Adrenal gland (tissue), 5 donors: ENCODE results near the gene LDLRAP1.

Experiments
- POLR2A ChIP-seq, 2 donors: fragments of 450-650 bp; IDR thresholded peaks; one replicate each; pipeline ENCODE4 v1.6.1; 2017; ENCODE audit warnings: antibody characterized with exemption in 2 of 2, mild to moderate bottlenecking in 2 of 2, moderate library complexity in 1 of 2
- TF ChIP-seq, protein P1 (sequence below), 6 experiments: fragments of 450-650 bp in 4 of 6; fragments of 200-600 bp in 2 of 6; sonication (generic) in 1 of 6; IDR thresholded peaks; 1 replicate in 5 of 6; 2 replicates in 1 of 6; pipeline versions ENCODE4 v1.5.1 to v1.8.0; 2016 to 2021; ENCODE audit warnings: antibody characterized with exemption in 6 of 6, mild to moderate bottlenecking in 2 of 6, moderate library complexity in 1 of 6
- donor health status: DM: no; HTN: no; CAD: no.

GRCh38 chr1:25519624-25520023 lies 23.8 kb upstream of the LDLRAP1 start:
- TF ChIP-seq, protein P1, sequence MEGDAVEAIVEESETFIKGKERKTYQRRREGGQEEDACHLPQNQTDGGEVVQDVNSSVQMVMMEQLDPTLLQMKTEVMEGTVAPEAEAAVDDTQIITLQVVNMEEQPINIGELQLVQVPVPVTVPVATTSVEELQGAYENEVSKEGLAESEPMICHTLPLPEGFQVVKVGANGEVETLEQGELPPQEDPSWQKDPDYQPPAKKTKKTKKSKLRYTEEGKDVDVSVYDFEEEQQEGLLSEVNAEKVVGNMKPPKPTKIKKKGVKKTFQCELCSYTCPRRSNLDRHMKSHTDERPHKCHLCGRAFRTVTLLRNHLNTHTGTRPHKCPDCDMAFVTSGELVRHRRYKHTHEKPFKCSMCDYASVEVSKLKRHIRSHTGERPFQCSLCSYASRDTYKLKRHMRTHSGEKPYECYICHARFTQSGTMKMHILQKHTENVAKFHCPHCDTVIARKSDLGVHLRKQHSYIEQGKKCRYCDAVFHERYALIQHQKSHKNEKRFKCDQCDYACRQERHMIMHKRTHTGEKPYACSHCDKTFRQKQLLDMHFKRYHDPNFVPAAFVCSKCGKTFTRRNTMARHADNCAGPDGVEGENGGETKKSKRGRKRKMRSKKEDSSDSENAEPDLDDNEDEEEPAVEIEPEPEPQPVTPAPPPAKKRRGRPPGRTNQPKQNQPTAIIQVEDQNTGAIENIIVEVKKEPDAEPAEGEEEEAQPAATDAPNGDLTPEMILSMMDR (IDR thresholded peaks at IDR 0.05), result no peak
- no peak for TF ChIP-seq POLR2A (IDR thresholded peaks at IDR 0.05)
